Activated T-helper 9 cell treated with anti-CD3 and anti-CD28 coated beads, Interleukin-2, amount 50 U/mL, for 16 hours (primary cell): ENCODE measurements around the gene ARHGEF12.

Experiments used
- DNase-seq: peaks from one replicate; pipeline ENCODE4 v3.0.0-alpha.2; 2020; ENCODE audit warnings: low read depth

ARHGEF12 gene

GRCh38 chr11:120318906-120319305, 17.3 kb upstream of the ARHGEF12 start:
- no peak for DNase-seq

DNA sequence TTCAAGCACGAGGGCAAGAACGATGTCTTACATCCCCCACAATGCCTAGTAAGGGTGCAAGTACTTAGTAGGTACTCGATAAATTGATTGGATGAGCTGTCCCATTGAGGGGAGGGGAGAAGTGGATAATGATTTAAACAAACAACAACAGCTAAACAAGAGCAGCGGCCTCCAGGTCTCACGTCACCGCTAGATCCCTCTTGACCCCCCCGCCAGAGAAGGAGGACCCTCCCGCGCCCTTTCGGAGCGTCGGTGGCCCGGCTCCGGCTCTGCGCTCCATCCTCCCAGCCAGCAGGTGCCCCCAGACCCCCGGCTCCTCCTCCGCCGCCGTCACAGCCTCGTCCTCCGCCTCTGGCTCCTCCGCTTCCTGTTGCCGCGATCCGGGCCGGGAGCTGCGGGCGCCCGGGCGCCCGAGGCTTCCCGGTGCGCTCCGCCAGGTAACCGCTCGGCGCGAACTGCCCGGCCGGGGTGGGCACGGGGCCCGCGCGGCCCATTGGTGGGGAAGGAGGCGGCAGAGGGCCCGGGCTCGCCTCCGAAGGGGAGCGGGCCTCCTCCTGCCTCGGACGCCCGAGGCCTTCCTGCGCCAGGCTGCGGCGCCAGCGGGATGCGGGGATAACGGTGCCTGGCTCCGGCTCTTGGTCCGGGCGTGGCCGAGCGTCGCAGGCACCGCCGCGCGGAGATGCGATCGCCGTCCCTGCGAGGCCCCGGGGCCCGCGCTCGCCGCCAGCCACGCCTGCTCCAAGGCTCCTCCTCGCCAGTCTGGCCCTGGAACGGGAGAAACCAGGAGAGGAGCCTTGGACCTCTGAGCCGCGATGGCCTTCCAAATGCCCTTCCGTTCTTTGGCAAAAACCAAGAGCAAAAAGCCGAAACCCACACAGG, 11.0 kb upstream of the ARHGEF12 start, which contains the start of gene TLCD5:
Gene TLCD5 (plus strand): TSS at position 368 of the 879 bp plus-strand sequence. CDS start 2,143 bp downstream, outside the sequence.
- DNase-seq: peak; percentile 30

- no peak for DNase-seq
Measured at GRCh38 chr11:120326228-120326627, 10.0 kb upstream of the ARHGEF12 start.

- DNase-seq: no peak
Measured at GRCh38 chr11:120326845-120327281, 9.3 kb upstream of the ARHGEF12 start.

DNA sequence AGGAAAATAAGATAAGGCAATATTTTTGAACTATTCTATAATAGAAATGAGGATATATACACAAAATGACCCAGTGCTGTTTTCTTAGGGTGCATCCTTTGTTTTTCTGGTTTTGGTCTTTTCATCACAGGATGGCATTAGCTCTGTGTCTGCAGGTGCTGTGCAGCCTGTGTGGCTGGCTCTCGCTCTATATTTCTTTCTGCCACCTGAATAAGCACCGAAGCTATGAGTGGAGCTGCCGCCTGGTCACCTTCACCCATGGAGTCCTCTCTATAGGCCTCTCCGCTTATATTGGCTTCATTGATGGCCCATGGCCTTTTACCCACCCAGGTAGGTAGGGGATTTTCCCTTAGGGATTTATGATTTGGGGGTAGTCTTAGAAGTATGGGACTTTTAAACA, 8.9 kb upstream of the ARHGEF12 start:
- DNase-seq: no peak

GRCh38 chr11:120329556-120329955, 6.7 kb upstream of the ARHGEF12 start:
- no peak for DNase-seq

GRCh38 chr11:120330045-120330444, 6.2 kb upstream of the ARHGEF12 start:
- no peak for DNase-seq

- DNase-seq: no peak
Measured at GRCh38 chr11:120331301-120331996, 4.8 kb upstream of the ARHGEF12 start.

GRCh38 chr11:120332822-120333716, 3.1 kb upstream of the ARHGEF12 start:
- DNase-seq: no peak

DNA sequence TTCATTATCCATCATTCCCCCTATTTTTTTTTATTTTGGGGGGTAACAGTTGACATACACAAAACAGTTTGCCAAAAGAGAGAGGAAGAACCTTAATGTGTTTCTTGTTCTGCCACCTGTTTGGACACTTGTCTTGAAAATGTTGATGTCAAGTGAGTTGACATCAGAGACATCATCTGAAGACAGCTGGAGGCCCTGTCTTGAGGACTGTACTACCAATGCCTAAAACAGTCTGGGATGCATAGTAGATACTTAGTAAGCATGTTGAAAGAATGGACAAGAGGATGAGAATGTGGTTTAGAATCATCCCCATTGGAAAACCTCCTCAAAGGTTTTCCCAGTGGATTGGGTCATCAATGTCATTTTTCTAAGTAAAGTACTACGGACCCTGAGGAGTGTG, 2.4 kb upstream of the ARHGEF12 start:
- no peak for DNase-seq

DNA sequence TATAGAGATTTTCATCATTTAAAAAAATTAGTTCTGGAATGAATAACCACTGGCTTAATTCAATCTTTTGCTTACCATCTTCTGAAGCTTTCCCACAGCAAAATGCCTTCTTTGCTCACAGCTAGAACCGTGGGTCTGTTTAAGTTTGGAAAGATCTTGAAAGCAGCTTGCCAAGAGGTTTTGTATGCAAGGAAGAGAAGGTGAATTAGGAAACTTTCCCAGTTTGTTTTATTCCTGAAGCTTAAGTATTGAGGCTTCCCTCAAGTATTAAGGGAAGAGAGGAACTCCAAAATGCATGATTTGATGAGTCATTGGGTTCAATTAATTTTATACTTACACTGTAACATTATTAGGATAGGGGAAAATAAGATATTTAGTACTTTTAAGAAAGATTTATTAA, 1.9 kb upstream of the ARHGEF12 start:
- no peak for DNase-seq

- no peak for DNase-seq
Measured at GRCh38 chr11:120334894-120335462, 1.2 kb upstream of the ARHGEF12 start.

DNA sequence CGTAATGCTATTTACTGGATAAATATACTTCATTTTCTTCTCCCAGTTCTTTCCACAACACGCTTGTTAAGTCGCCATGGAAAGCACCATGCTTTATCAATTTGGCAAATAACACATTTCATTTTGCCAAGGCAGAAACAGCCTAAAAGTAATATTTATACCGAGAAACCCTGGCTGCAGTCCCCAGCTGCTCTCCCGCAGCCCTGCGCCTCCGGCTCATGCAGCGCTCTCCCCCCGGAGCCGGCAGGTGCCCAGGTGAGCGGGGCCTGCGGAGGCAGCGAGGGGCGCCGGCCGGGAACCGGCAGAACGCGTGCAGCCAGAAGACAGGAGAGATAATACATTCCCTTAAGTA, 681 bp upstream of the ARHGEF12 start:
- DNase-seq: no peak

DNA sequence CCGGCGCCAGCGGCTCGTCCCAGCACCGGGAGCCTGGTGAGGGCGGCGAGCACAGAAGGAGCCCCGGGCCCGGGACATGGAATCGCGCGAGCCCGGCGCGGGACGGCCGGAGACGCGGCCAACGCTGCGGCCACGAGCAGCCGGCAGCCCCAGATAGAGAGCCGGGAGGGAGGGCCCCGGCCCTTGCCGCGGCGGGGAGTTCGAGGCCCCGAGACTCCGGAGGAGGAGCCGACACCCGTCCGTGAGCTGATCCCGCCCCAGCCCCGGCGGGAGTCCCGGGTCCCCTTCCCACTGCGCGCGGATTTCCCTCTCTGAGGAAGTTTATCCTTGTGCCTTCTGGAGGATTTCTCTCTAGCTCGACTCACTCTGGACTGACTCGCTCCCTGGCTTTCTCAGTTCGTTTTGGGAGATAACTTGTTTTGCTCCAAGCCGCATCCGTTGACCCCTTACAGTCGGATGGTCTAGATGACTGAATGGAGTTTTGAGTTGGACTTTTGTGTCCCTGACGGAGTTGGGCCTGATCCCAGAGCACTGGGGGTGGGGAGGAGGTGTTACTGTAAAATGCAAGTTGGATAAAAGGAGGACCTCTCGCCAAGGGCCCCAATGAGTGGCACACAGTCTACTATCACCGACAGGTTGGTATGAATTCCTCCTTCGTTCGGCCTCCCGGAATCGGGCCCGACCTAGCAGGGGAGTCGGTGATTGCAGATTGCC, 585 bp downstream of the ARHGEF12 start:
- DNase-seq: peak; percentile 18

GRCh38 chr11:120337355-120338106, 1.3 kb downstream of the ARHGEF12 start:
- no peak for DNase-seq

DNA sequence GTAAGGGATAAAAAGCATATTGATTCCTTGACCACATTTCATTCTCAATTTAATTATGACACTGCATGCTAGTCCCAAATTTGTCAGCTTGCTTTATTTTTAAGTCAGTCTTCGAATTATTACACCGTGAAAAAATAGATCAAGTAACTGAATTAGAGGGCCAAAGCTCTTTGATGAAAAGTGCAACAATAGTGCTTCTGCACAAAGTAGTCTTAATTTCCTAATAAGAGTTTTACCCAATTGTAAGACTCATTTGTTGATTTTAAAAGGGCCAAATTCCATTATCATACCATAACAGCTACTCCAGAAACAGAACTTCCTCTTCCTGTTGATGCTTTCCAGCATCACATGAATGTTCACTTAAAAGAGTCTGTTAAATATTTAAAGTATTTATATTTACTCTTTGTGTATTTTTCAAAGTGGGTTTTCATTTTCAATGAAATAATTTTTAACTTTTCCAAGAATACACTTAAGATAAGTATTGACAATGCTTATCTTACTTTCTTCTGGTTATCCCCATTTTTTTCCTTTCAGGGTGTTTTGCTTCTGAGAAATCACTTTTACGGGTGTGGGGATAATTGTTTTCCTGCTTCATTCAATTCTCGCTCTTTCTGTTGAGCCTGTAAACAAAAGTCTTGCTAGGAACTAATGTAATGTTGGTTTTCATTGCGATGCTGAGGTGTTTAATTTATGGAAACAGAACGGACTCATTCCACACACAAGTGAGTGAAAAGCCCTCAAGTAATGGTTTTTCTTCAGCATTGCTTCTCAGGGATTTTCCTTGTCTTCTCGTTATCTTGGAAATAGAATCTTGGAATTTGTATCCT, 2.1 kb downstream of the ARHGEF12 start:
- DNase-seq: no peak

DNA sequence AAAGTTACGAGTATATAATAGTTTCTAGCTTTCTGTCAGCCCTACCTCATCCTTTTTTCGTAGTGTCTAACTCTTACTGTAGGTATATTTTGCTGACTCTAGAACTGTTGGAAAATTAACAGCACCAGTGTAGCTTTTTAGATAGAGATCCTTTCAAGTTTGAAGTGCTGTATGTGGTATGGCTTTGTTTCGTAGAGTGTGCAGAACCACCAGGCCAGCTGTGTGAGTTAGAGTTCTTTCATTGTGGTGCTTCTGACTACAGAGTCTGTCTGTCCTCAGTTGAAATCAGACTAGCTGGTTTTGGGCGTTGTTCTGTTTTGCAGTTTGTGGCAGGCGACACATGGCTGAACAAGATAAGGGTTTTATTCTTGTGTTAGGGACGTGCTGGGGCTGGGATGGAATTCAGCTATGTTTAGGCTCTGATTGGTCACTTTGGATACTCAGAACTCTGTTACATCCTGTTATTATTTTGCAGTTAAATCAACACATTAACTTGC, 3.2 kb downstream of the ARHGEF12 start:
- DNase-seq: no peak

- DNase-seq: no peak
Measured at GRCh38 chr11:120340529-120340928, 4.3 kb downstream of the ARHGEF12 start.

- no peak for DNase-seq
Measured at GRCh38 chr11:120342226-120342625, 6.0 kb downstream of the ARHGEF12 start.
